ENCODE measurements around the gene TYK2.

DNA sequence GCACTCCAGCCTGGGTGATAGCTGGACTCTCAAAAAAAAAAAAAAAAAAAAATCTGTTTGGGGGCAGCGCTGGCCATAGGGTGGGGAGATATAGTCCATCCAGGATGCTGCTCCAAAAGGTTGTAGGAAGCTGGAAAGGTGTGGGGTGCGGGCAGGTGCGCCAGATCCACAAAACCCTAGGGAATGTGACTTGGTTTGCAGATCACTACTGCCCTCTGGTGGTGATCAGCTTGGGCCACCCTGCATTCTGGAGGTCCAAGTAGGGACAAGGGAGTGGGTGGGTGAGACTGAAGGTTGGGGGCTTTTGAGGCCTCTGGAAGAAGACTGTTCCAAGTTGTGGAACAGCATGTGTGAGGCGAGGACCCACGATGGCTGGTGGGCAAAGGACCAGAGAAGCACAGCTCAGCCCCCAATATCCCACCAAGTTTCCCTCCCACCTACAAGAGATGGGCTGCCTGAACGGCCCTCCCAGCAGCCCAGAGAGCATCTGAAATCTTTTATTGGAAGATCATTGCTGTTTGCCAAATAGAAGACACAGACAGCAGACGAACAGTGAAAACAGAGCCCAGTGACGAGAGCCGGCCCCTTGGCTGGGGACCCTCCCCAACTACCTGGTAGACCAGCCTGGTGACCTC, 10.4 kb upstream of the TYK2 start:
- TF ChIP-seq, protein P1, sequence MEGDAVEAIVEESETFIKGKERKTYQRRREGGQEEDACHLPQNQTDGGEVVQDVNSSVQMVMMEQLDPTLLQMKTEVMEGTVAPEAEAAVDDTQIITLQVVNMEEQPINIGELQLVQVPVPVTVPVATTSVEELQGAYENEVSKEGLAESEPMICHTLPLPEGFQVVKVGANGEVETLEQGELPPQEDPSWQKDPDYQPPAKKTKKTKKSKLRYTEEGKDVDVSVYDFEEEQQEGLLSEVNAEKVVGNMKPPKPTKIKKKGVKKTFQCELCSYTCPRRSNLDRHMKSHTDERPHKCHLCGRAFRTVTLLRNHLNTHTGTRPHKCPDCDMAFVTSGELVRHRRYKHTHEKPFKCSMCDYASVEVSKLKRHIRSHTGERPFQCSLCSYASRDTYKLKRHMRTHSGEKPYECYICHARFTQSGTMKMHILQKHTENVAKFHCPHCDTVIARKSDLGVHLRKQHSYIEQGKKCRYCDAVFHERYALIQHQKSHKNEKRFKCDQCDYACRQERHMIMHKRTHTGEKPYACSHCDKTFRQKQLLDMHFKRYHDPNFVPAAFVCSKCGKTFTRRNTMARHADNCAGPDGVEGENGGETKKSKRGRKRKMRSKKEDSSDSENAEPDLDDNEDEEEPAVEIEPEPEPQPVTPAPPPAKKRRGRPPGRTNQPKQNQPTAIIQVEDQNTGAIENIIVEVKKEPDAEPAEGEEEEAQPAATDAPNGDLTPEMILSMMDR (IDR thresholded peaks at IDR 0.05) = peak; percentile 73 to 84 (median 79)
- TF ChIP-seq POLR2A (IDR thresholded peaks at IDR 0.05) = no peak

Data from body of pancreas (tissue), 4 donors.